HG03196 (cell line): ENCODE data around the gene NMNAT1.
A peak's percentile ranks its signal among the peaks of the same experiment; 100 is the strongest.
"Not testable (repeated sequence)": the region's sequence is repeated elsewhere in the genome, so short reads cannot be mapped to it uniquely, and the experiment has no call there.

ENCODE experiments used
- ATAC-seq: cut with Tn5 transposase; IDR thresholded peaks from one replicate; pipeline ENCODE4 v1.9.1; 2021; ENCODE audit not compliant: unreplicated experiment

The NMNAT1 gene

GRCh38 chr1:10014016-10014415, 70.7 kb downstream of the NMNAT1 start:
- ATAC-seq: no peak

GRCh38 chr1:10019561-10019960, 76.3 kb downstream of the NMNAT1 start:
- ATAC-seq: no peak

GRCh38 chr1:10020086-10020485, 76.8 kb downstream of the NMNAT1 start:
- ATAC-seq: no peak

- ATAC-seq: not testable (repeated sequence)
These were observed 77.4 kb downstream of the NMNAT1 start for GRCh38 chr1:10020678-10021077.

GRCh38 chr1:10021992-10022391, 78.7 kb downstream of the NMNAT1 start:
- not testable (repeated sequence) for ATAC-seq

- ATAC-seq: no peak
These were observed 79.4 kb downstream of the NMNAT1 start for GRCh38 chr1:10022656-10023055.

DNA sequence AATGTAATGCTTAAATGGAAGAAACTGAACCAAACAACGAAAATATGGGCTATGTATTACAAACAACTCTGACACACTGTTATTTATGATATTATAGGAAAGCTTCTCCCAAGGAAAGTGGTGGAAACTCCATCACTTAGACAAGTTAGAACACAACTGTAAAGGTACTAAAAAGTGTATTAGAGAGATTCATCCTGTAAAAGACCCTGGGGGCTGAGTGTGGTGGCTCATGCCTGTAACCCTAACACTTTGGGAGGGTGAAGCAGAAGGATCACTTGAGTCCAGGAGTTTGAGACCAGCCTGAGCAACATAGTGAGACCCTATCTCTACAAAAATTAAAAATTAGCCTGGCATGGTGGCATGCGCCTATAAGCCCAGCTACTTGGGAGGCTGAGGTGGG, 82.1 kb downstream of the NMNAT1 start:
- no peak for ATAC-seq

DNA sequence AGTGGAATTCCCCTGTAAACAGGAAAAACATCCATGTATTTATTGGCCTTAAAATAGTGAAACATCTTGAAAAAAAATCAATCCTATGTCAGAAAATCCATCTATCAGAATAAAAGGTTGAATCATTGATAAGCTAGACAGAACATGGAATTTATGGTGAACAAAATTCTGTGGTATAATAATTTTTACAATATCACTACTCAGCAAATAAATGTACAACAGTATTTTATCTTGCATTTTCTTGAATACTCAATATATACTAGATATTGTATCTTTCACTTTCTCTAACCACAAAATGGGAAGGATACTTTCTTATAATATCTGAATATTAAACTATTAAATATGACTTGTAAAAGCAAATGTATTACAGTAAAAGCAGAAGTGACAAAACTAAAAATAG, 83.8 kb downstream of the NMNAT1 start:
- ATAC-seq: no peak

GRCh38 chr1:10028956-10029500, 85.8 kb downstream of the NMNAT1 start:
- not testable (repeated sequence) for ATAC-seq

- no peak for ATAC-seq
These were observed 88.2 kb downstream of the NMNAT1 start for GRCh38 chr1:10031461-10031860.

GRCh38 chr1:10032590-10033358, 89.5 kb downstream of the NMNAT1 start, which contains the start of gene UBE4B:
Gene UBE4B (plus strand): TSS chr1:10032958. CDS start chr1:10033671, 713 bp downstream.
- peak; percentile 95 for ATAC-seq

GRCh38 chr1:10033359-10033845, 90.1 kb downstream of the NMNAT1 start:
- peak; percentile 4 for ATAC-seq
